SU-DHL-6 (cell line): ENCODE results near the gene SHMT1.
"Not testable (repeated sequence)": the region's sequence is repeated elsewhere in the genome, so short reads cannot be mapped to it uniquely, and the experiment has no call there.

Experiments used
- H2AFZ ChIP-seq: fragments of 200-600 bp; sonication (generic); 2 replicates; pipeline ENCODE4 v1.6.1; 2014; ENCODE audit warnings: low read depth, mild to moderate bottlenecking, moderate library complexity, mixed read lengths, antibody characterized with exemption, low read length; ENCODE audit not compliant: severe bottlenecking
- H3F3A ChIP-seq: fragments of 200-600 bp; shearing (Covaris generic); 2 replicates; pipeline ENCODE4 v1.6.0; 2016; ENCODE audit warnings: antibody characterized with exemption, mild to moderate bottlenecking; ENCODE audit not compliant: insufficient read depth
- H3K27ac ChIP-seq: fragments of 200-600 bp; sonication (generic); 2 replicates; pipeline ENCODE4 v1.5.1; 2016; ENCODE audit warnings: low read depth, mild to moderate bottlenecking, low read length, moderate library complexity, mixed read lengths
- H3K27me3 ChIP-seq: fragments of 200-600 bp; sonication (generic), shearing (Covaris generic); 2 replicates; pipeline ENCODE4 v1.6.0; 2014; ENCODE audit warnings: mild to moderate bottlenecking, low read length
- H3K36me3 ChIP-seq: fragments of 200-600 bp; sonication (generic); 2 replicates; pipeline ENCODE4 v1.6.1; 2014; ENCODE audit warnings: mild to moderate bottlenecking, low read length, mixed read lengths
- H3K4me2 ChIP-seq: fragments of 300-600, 200-600 bp; shearing (Covaris generic), sonication (generic); 2 replicates; pipeline ENCODE4 v1.6.0; 2014; ENCODE audit warnings: low read length, low read depth, mild to moderate bottlenecking; ENCODE audit not compliant: poor library complexity, severe bottlenecking
- H3K4me3 ChIP-seq: fragments of 200-600 bp; sonication (generic); 2 replicates; pipeline ENCODE4 v1.5.1; 2014; ENCODE audit warnings: antibody characterized with exemption, low read length, mild to moderate bottlenecking, mixed read lengths; ENCODE audit not compliant: insufficient read depth, poor library complexity, severe bottlenecking
- H3K79me2 ChIP-seq: fragments of 200-600 bp; sonication (generic); 2 replicates; pipeline ENCODE4 v1.6.1; 2014; ENCODE audit warnings: mild to moderate bottlenecking, low read length, moderate library complexity; ENCODE audit not compliant: insufficient read depth
- H3K9ac ChIP-seq: fragments of 200-600 bp; sonication (generic); 2 replicates; pipeline ENCODE4 v1.7.0; 2014; ENCODE audit warnings: mild to moderate bottlenecking, low read length
- H3K9me2 ChIP-seq: fragments of 200-600 bp; sonication (generic); replicated peaks from 2 replicates; pipeline ENCODE4 v1.6.1; 2014; ENCODE audit warnings: low read length; ENCODE audit not compliant: insufficient read depth
- H3K9me3 ChIP-seq: fragments of 200-600 bp; sonication (generic); 2 replicates; pipeline ENCODE4 v1.6.1; 2014; ENCODE audit warnings: low read length, mixed read lengths; ENCODE audit not compliant: insufficient read depth
- H4K20me1 ChIP-seq: fragments of 200-600 bp; sonication (generic); 2 replicates; pipeline ENCODE4 v1.6.1; 2014; ENCODE audit warnings: low read depth, mild to moderate bottlenecking, antibody characterized with exemption, low read length, moderate library complexity, mixed read lengths
- EZH2phosphoT487 ChIP-seq: fragments of 200-600 bp; sonication (generic), shearing (Covaris generic); conservative IDR thresholded peaks from 2 replicates; pipeline ENCODE4 v1.6.1; 2018; ENCODE audit warnings: mild to moderate bottlenecking, antibody characterized with exemption, low read length, moderate library complexity, mixed read lengths
- TF ChIP-seq, protein P1 (sequence below): fragments of 200-600 bp; sonication (generic); IDR thresholded peaks from one replicate; pipeline ENCODE4 v1.5.1; 2017; ENCODE audit warnings: antibody characterized with exemption, mild to moderate bottlenecking, low read length, moderate library complexity; ENCODE audit not compliant: insufficient read depth, poor library complexity, severe bottlenecking

SHMT1 gene

DNA sequence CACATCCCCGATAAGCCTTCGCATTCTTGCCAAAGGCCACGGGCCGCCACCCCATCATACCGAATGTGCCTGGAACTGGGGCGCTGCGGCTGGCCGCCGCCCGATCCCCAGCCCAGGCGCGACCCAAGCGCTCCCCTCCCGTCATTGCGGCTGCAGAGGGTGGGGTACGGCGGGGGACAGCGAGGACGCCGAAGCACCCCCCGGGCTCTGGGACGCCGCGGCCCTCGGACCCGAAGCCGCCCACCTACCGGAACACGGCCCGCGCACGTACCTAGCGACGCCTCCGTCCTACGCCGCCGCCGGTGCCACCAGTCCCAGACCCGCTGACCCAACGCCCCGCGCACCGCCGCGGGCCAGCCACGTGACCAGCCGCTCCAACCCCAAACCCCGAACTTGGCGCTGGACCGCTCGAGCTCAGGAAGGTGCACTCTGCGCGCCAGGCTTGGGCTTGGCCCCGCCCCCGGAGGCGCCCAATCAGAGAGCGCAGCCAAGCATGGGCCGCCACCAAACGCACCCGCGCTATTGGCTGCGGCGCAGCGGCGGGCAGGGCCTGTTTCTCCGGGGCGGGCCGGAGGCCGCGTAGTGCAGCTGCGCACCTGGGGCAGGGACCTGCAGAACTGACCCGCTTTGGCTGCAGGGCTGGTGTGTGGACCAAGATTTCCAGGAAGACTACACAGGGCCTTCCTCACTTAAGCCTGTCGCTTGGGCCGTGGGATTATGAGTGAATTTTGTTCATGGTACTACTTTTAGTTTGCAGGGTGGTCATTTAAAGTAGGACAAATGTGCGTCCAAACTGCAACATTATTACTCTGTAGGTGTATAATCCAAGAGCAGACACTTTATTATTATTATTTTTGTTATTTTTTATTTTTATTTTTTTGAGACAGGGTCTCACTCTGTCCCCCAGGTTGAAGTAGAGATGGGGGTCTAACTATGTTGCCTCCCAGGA, at the start of gene SHMT1:
Gene SHMT1 (minus strand): TSS at position 450 of the 949 bp plus-strand sequence. CDS start 7,569 bp downstream, outside the sequence.
- Histone ChIP-seq H2AFZ (peak within 1 kb of the TSS; percentile 81), H3F3A (no peaks in the 10 kb centered on the region), H3K36me3 (no peaks in the 10 kb centered on the region), H3K27me3 (no peaks in the 10 kb centered on the region), H3K4me3 (peak within 1 kb of the TSS; percentile 80), H4K20me1 (no peaks in the 10 kb centered on the region), H3K9me2 (no peaks in the 10 kb centered on the region), H3K4me2 (peak within 1 kb of the TSS; percentile 74), H3K9ac (peak within 1 kb of the TSS; percentile 86), H3K79me2 (peaks cover 32% of the 10 kb centered on the region), H3K27ac (peak within 1 kb of the TSS; percentile 51), H3K9me3 (no peaks in the 10 kb centered on the region)
- no peak for TF ChIP-seq EZH2phosphoT487
- TF ChIP-seq, protein P1, sequence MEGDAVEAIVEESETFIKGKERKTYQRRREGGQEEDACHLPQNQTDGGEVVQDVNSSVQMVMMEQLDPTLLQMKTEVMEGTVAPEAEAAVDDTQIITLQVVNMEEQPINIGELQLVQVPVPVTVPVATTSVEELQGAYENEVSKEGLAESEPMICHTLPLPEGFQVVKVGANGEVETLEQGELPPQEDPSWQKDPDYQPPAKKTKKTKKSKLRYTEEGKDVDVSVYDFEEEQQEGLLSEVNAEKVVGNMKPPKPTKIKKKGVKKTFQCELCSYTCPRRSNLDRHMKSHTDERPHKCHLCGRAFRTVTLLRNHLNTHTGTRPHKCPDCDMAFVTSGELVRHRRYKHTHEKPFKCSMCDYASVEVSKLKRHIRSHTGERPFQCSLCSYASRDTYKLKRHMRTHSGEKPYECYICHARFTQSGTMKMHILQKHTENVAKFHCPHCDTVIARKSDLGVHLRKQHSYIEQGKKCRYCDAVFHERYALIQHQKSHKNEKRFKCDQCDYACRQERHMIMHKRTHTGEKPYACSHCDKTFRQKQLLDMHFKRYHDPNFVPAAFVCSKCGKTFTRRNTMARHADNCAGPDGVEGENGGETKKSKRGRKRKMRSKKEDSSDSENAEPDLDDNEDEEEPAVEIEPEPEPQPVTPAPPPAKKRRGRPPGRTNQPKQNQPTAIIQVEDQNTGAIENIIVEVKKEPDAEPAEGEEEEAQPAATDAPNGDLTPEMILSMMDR, result no peak

DNA sequence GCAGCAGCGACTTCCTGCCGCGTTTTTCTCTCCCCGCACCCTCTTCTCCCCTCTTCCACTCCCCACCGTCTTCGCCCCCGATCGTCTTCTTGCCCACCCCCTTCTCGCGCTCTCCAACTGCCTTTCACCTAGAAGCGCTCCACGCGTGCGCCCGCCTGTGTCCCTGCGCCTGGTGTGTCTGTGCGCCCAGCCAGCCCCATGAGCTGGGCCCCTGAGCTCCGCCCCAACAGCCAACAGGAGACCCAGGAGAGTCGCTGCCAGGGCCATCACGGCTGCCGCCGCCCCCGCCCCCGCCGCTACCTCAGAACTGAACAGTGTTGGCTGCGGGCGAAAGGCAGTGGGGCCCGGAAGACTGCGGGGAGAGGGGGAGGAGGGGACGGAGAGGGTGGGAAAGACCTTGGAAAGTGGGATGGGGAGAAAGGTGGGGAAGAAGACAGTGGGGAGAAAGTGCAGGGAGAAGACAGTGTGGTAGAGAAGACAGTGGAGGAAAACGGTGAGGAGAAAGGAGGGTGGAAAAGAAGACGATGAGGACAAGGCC, 48.7 kb upstream of the SHMT1 start:
- H3K4me3 ChIP-seq, result peak overlapping the region; percentile 55
- H3K27ac ChIP-seq, result peak overlapping the region; percentile 64
- H3K9ac ChIP-seq, result peak overlapping the region; percentile 68
- not testable (repeated sequence) for H3K36me3 ChIP-seq, H3F3A ChIP-seq, H3K79me2 ChIP-seq, H4K20me1 ChIP-seq, H3K27me3 ChIP-seq, H3K9me2 ChIP-seq, H3K9me3 ChIP-seq
- peak overlapping the region; percentile 62 for H3K4me2 ChIP-seq
- H2AFZ ChIP-seq, result peak overlapping the region; percentile 86

DNA sequence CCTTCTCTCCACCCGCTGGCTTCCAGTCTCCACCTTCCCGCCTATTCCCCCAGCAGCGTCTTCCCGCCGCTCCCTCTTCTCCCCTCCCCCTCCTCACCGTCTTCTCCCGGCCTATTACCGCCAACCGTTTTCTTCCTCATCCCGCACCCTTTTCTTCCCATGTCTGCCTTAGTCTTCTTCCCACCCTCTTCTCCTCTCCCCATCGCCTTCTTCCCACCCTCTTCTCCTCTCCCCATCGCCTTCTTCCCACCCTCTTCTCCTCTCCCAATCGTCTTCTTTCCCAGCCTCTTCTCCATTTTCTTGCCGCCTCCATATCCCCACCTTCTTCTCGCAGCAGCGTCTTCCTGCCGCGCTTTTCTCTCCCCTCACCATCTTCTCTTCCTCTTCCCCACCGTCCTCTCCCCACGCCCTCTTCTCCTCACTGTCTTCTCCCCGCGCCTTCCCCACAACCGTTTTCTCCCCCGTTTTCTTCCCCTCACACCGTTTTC, 48.1 kb upstream of the SHMT1 start:
- H3K79me2 ChIP-seq, H3K9me2 ChIP-seq, H3K27me3 ChIP-seq, H3F3A ChIP-seq, H3K9me3 ChIP-seq, H3K36me3 ChIP-seq, H4K20me1 ChIP-seq: not testable (repeated sequence)
- H2AFZ ChIP-seq, result peak overlapping the region; percentile 86
- peak overlapping the region; percentile 64 for H3K27ac ChIP-seq
- peak overlapping the region; percentile 68 for H3K9ac ChIP-seq
- peak overlapping the region; percentile 55 for H3K4me3 ChIP-seq
- peak overlapping the region; percentile 62 for H3K4me2 ChIP-seq

DNA sequence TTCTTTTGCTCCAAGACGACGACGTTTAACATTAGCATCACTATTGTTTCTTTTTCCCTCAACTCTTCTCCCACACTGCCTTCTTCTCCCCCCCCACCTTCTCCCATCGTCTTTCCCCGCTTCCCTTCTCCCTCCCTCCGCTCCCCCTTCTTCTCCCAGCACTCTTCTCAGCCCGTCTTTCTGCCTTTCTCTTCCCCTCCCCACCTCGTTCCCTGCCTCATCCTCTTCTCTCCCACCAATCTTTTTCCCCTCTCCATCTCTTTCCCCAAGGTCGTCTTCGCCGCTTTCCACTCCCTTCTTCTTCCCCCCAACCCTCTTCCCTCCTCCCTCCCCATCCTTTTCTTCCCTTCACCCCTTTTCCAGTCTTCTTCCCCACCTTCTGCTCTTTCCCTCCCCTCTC, 47.4 kb upstream of the SHMT1 start:
- H3K27ac ChIP-seq, H3K9me3 ChIP-seq, H2AFZ ChIP-seq, H3K36me3 ChIP-seq, H3F3A ChIP-seq, H3K79me2 ChIP-seq, H3K9me2 ChIP-seq, H4K20me1 ChIP-seq, H3K27me3 ChIP-seq: not testable (repeated sequence)
- peak overlapping the region; percentile 55 for H3K4me3 ChIP-seq
- peak overlapping the region; percentile 62 for H3K4me2 ChIP-seq
- H3K9ac ChIP-seq, result peak overlapping the region; percentile 68

DNA sequence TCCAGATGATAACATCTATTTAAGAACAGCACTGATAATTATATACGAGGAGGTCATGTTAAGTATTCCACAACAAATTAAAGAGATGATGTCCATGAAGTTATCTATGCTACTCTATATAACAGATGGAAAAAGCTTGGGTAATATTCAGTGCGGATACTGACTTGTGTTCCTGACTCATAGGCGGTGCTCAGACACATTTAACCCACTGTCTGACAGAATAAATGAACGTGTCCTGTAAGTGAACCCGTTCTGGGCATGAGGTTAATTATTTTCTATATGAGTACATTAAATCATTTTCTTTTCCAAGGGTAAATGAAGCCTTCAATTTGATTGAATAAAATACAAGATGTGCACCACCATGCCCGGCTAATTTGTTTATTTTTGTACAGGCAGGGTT, 46.0 kb upstream of the SHMT1 start:
- not testable (repeated sequence) for H3K27ac ChIP-seq

DNA sequence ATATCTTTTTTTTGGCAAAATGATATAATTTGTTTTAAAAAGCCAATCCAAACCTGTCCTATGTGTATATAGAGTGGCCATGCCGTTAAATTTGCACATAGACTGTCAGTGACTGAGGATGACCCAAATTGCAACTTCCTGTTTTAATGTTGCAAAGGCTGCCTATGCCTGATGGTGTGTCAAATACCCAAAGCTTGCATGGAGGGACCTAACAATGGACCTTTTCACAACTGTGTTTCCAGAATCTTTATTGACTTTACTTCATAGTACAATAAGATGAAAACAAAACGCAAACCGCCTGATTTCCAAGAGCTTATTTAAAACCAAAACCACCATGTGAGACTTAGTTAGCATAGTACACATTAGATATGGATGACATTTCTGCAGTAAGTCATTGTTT, 45.6 kb upstream of the SHMT1 start:
- H3K9me3 ChIP-seq, H3K27ac ChIP-seq, H3K36me3 ChIP-seq, H2AFZ ChIP-seq, H3K9ac ChIP-seq, H4K20me1 ChIP-seq, H3K79me2 ChIP-seq, H3K9me2 ChIP-seq, H3F3A ChIP-seq, H3K27me3 ChIP-seq, H3K4me2 ChIP-seq, H3K4me3 ChIP-seq: not testable (repeated sequence)

More for the DNA sequence above, 46.0 kb upstream of the SHMT1 start:
- not testable (repeated sequence) for H3K9me3 ChIP-seq, H4K20me1 ChIP-seq, H3K9ac ChIP-seq, H3F3A ChIP-seq, H3K27me3 ChIP-seq, H3K4me3 ChIP-seq, H3K9me2 ChIP-seq, H2AFZ ChIP-seq, H3K4me2 ChIP-seq, H3K36me3 ChIP-seq, H3K79me2 ChIP-seq

DNA sequence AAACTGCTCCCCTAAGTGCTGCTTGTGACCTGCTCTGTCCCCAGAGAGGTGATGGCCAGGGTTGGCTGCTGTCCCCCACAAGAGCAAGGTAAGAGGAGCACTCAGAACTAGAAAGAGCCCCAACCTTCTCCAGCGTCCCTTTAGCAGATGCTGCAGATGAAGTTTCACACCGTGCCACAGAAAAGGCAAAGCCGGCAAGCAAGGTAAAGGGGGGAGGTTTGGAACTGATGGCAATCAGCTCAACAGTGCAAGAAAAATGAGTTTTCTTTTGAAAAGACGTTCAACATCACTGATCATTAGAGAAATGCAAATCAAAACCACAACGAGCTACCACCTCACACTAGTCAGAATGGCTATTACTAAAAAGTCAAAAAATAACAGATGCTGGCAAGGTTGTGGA, 40.3 kb upstream of the SHMT1 start:
- H3K36me3 ChIP-seq, H2AFZ ChIP-seq, H3K9me3 ChIP-seq, H4K20me1 ChIP-seq, H3K27me3 ChIP-seq, H3F3A ChIP-seq, H3K9me2 ChIP-seq, H3K27ac ChIP-seq, H3K79me2 ChIP-seq, H3K4me2 ChIP-seq, H3K9ac ChIP-seq, H3K4me3 ChIP-seq: not testable (repeated sequence)
